K562 (cell line): Measurements from ENCODE around the gene AFF2. TPM values are rescaled to one million over a fixed set of nuclear protein-coding genes. Genes with fewer than 3 reads are reported as not detected.

Experiments used
- ATAC-seq: fragments of 200-7000 bp; cut with Tn5 transposase; 3 replicates; pipeline ENCODE4 v1.9.1; 2020; ENCODE audit warnings: moderate library complexity
- BruUV-seq: library from RNA; stranded (reverse); fragments of 400-500 nt; replicated peaks from 2 replicates; lab custom pipeline; 2021; lab: Mats Ljungman, UMichigan
- CTCF ChIA-PET: fragments of 300-600 bp; formaldehyde crosslinking; extraction: SDS; loops from one replicate; lab custom pipeline; 2021; ENCODE audit warnings: low intra/inter-chr PET ratio; lab: Yijun Ruan, JAX
- POLR2A ChIA-PET: fragments of 300-600, 350-650 bp; sonication (Branson Sonifier 250); formaldehyde crosslinking; extraction: SDS; loops from one replicate; lab custom pipeline; 2021; ENCODE audit warnings: antibody characterized with exemption, inconsistent platforms; lab: Yijun Ruan, JAX
- DNase-seq, 4 experiments: peaks; one replicate each; pipeline versions ENCODE4 v3.0.0 to v3.0.0-alpha.2; 2011 to 2018; ENCODE audit warnings: low spot score in 3 of 4, mixed read lengths in 3 of 4; ENCODE audit errors: extremely low read depth in 1 of 4
- FAIRE-seq: peaks from 2 replicates; lab custom pipeline; 2011; peaks lifted over from hg19 to GRCh38; lab: Jason Lieb, UNC
- H2AFZ ChIP-seq: 2 replicates; pipeline ENCODE4 v1.6.0; 2011; ENCODE audit warnings: low read depth, low read length, control low read depth, inconsistent platforms
- H3K27ac ChIP-seq: fragments of 200-600 bp; 3 replicates; pipeline ENCODE4 v1.8.0; 2011; ENCODE audit warnings: low read depth, mild to moderate bottlenecking, control low read depth, inconsistent platforms, low read length, moderate library complexity, mixed read lengths; ENCODE audit errors: extremely low read depth
- H3K27me3 ChIP-seq, 2 experiments: fragments of 300-600 bp in 1 of 2; 2 replicates in 1 of 2; 3 replicates in 1 of 2; pipeline versions ENCODE4 v1.6.0 to v1.8.0; 2011; ENCODE audit warnings: inconsistent platforms in 2 of 2, low read length in 2 of 2, mild to moderate bottlenecking in 1 of 2, mixed read lengths in 1 of 2, moderate library complexity in 1 of 2; ENCODE audit not compliant: control insufficient read depth in 2 of 2, insufficient read depth in 2 of 2
- H3K36me3 ChIP-seq: fragments of 300-600 bp; 3 replicates; pipeline ENCODE4 v1.8.0; 2011; ENCODE audit warnings: mild to moderate bottlenecking, low read length, inconsistent platforms; ENCODE audit not compliant: control insufficient read depth, insufficient read depth
- H3K4me1 ChIP-seq, 2 experiments: fragments of 200-600 bp in 1 of 2; replicated peaks in 1 of 2; 2 replicates in 1 of 2; 3 replicates in 1 of 2; pipeline versions ENCODE4 v1.5.1 to v1.8.0; 2011; ENCODE audit warnings: inconsistent platforms in 2 of 2, low read length in 2 of 2, mild to moderate bottlenecking in 1 of 2, mixed read lengths in 1 of 2, moderate library complexity in 1 of 2; ENCODE audit not compliant: control insufficient read depth in 2 of 2, insufficient read depth in 2 of 2
- H3K4me2 ChIP-seq: 2 replicates; pipeline ENCODE4 v1.6.1; 2011; ENCODE audit warnings: low read length, control low read depth, inconsistent platforms, mixed read lengths; ENCODE audit not compliant: insufficient read depth
- H3K4me3 ChIP-seq: fragments of 200-600 bp; sonication (generic), shearing (Covaris generic); 2 replicates; pipeline ENCODE4 v1.5.1; 2016; ENCODE audit warnings: control low read depth, inconsistent platforms
- H3K79me2 ChIP-seq: fragments of 200-600 bp; 3 replicates; pipeline ENCODE4 v1.8.0; 2011; ENCODE audit warnings: low read length, inconsistent platforms; ENCODE audit not compliant: control insufficient read depth, insufficient read depth
- H3K9ac ChIP-seq, 2 experiments: 2 replicates each; pipeline versions ENCODE4 v1.6.0 to v1.6.1; 2011; ENCODE audit warnings: low read depth in 2 of 2, low read length in 2 of 2, control low read depth in 1 of 2, inconsistent platforms in 1 of 2, mild to moderate bottlenecking in 1 of 2, mixed read lengths in 1 of 2; ENCODE audit not compliant: insufficient read depth in 1 of 2
- H3K9me1 ChIP-seq: one replicate; pipeline ENCODE4 v1.6.0; 2011; ENCODE audit warnings: inconsistent platforms, mild to moderate bottlenecking, low read length, moderate library complexity; ENCODE audit not compliant: control insufficient read depth, insufficient read depth
- H3K9me3 ChIP-seq: replicated peaks from 2 replicates; pipeline ENCODE4 v1.5.1; 2011; ENCODE audit warnings: low read depth, low read length, inconsistent platforms; ENCODE audit not compliant: control insufficient read depth, insufficient read depth
- H4K20me1 ChIP-seq: replicated peaks from 2 replicates; pipeline ENCODE4 v1.6.1; 2011; ENCODE audit warnings: low read length, inconsistent platforms, mixed read lengths; ENCODE audit not compliant: control insufficient read depth, insufficient read depth
- CHD2 ChIP-seq: IDR thresholded peaks from 2 replicates; pipeline ENCODE4 v1.6.1; 2011; ENCODE audit warnings: low read depth, low read length
- IRF9 ChIP-seq: fragments of 450-650 bp; IDR thresholded peaks from 2 replicates; pipeline ENCODE4 v1.6.1; 2016; ENCODE audit warnings: missing biosample characterization, missing genetic modification characterization
- ZNF395 ChIP-seq: fragments of 200-800 bp; sonication (Bioruptor generic); IDR thresholded peaks from 2 replicates; pipeline ENCODE4 v1.6.1; 2017; ENCODE audit warnings: missing genetic modification characterization, missing compliant biosample characterization
- WGBS: fragments of 100-300 bp; shearing (Covaris generic); methylation state at CpG from one replicate; pipeline ENCODE4 v1.1.6; 2016; ENCODE audit warnings: low coverage, mixed read lengths; ENCODE audit not compliant: insufficient coverage; ENCODE audit errors: missing lambda C conversion rate; 5-methylcytosine and 5-hydroxymethylcytosine counted together
- in situ Hi-C: fragments of 300-500 bp; cut with MboI; formaldehyde crosslinking; loops from 4 replicates; pipeline ENCODE4 v1.15.0; 2018; ENCODE audit warnings: inconsistent platforms, mixed read lengths
- intact Hi-C: fragments of 100-400 bp; cut with micrococcal nuclease; formaldehyde crosslinking; loops from 2 replicates; pipeline ENCODE4 v1.14.2; 2022
- polyA plus RNA-seq, 8 experiments: library from polyadenylated mRNA; depleted of rRNA in 4 of 8; stranded (reverse) in 5 of 8; unstranded in 3 of 8; fragments of >200 nt; fragmentation: Nextera tagmentation in 2 of 8; fragmentation: Illumina TruSeq in 1 of 8; extraction: Ambion mirVana in 2 of 8; extraction: Trizol in 1 of 8; gene quantifications; 2 replicates each; pipeline versions ENCODE4 v1.2.1 to v1.2.3, GENCODE V29; 2011 to 2014; ENCODE audit warnings: inconsistent platforms in 1 of 8, missing spikeins in 1 of 8
- total RNA-seq, 7 experiments: library from RNA; depleted of rRNA in 6 of 7; stranded (reverse); fragments of >200 nt in 6 of 7; fragmentation: Illumina TruSeq in 2 of 7; extraction: Trizol in 2 of 7; gene quantifications; 2 replicates each; pipeline versions ENCODE4 v1.2.1 to v1.2.3, GENCODE V29; 2011 to 2021; ENCODE audit warnings: low replicate concordance in 1 of 7

Gene AFF2
- total and polyA plus RNA-seq, 9 of the 15 experiments (the other 6 are each of a cell fraction or from before 2014, with no cell fraction given): 0.01 to 0.20 (median 0.07) TPM

GRCh38 chrX:148930206-148930729, 429.9 kb downstream of the AFF2 start:
- DNase-seq: no peak
- in situ Hi-C loops (no loop called here), intact Hi-C loops (no loop called here)
- Histone ChIP-seq H3K9me1 (no peaks in the 10 kb centered on the region), H3K4me1 (no peaks in the 10 kb centered on the region), H3K9ac (no peak overlapping the region), H3K9me3 (no peaks in the 10 kb centered on the region), H3K4me2 (no peak overlapping the region), H3K36me3 (no peaks in the 10 kb centered on the region), H3K27ac (no peak overlapping the region), H3K4me3 (no peak overlapping the region), H3K27me3 (no peaks in the 10 kb centered on the region), H3K79me2 (no peaks in the 10 kb centered on the region), H2AFZ (no peak overlapping the region), H4K20me1 (no peaks in the 10 kb centered on the region)
- BruUV-seq: no TSS peak
- ChIA-PET POLR2A (no interaction called here), CTCF (no interaction called here)
- no peak for TF ChIP-seq IRF9
- no peak for TF ChIP-seq CHD2
- TF ChIP-seq ZNF395: no peak
- WGBS: 0% methylated on average over 2 of the region's 2 CpGs
- ATAC-seq: no peak
- FAIRE-seq: no peak
